ENCODE measurements around the gene TMEM163.
A peak's percentile ranks its signal among the peaks of the same experiment; 100 is the strongest.
"Not testable (repeated sequence)": the region's sequence is repeated elsewhere in the genome, so short reads cannot be mapped to it uniquely, and the experiment has no call there.

TMEM163 gene

GRCh38 chr2:134663451-134664450, 55.0 kb downstream of the TMEM163 start:
- no peak for DNase-seq (ENCODE audit: low spot score)

GRCh38 chr2:134662751-134663150, 56.0 kb downstream of the TMEM163 start:
- no peak for DNase-seq (ENCODE audit: low spot score)

GRCh38 chr2:134660626-134661402, 58.0 kb downstream of the TMEM163 start:
- no peak for DNase-seq (ENCODE audit: low spot score)

GRCh38 chr2:134659724-134660123, 59.1 kb downstream of the TMEM163 start:
- no peak for DNase-seq (ENCODE audit: low spot score)

GRCh38 chr2:134657650-134658250, 61.0 kb downstream of the TMEM163 start:
- no peak for DNase-seq (ENCODE audit: low spot score)

GRCh38 chr2:134656391-134656790, 62.4 kb downstream of the TMEM163 start:
- not testable (repeated sequence) for DNase-seq (ENCODE audit: low spot score)

- DNase-seq (ENCODE audit: low spot score): no peak
Measured at GRCh38 chr2:134648586-134648985, 70.2 kb downstream of the TMEM163 start.

GRCh38 chr2:134647607-134648256, 71.1 kb downstream of the TMEM163 start:
- DNase-seq (ENCODE audit: low spot score): no peak

- no peak for DNase-seq (ENCODE audit: low spot score)
Measured at GRCh38 chr2:134642938-134643337, 75.9 kb downstream of the TMEM163 start.

GRCh38 chr2:134640494-134640893, 78.3 kb downstream of the TMEM163 start:
- DNase-seq (ENCODE audit: low spot score): no peak

GRCh38 chr2:134639265-134639664, 79.5 kb downstream of the TMEM163 start:
- no peak for DNase-seq (ENCODE audit: low spot score)

GRCh38 chr2:134636714-134637113, 82.1 kb downstream of the TMEM163 start:
- no peak for DNase-seq (ENCODE audit: low spot score)

GRCh38 chr2:134634054-134634753, 84.6 kb downstream of the TMEM163 start:
- peak; percentile 64 for DNase-seq (ENCODE audit: low spot score)

- peak; percentile 36 for DNase-seq (ENCODE audit: low spot score)
Measured at GRCh38 chr2:134630504-134631159, 88.2 kb downstream of the TMEM163 start.

- DNase-seq (ENCODE audit: low spot score): no peak
Measured at GRCh38 chr2:134628453-134628852, 90.3 kb downstream of the TMEM163 start.

- no peak for DNase-seq (ENCODE audit: low spot score)
Measured at GRCh38 chr2:134626781-134627180, 92.0 kb downstream of the TMEM163 start.

- DNase-seq (ENCODE audit: low spot score): no peak
Measured at GRCh38 chr2:134625311-134625710, 93.5 kb downstream of the TMEM163 start.

GRCh38 chr2:134623796-134624195, 95.0 kb downstream of the TMEM163 start:
- DNase-seq (ENCODE audit: low spot score): no peak

- no peak for DNase-seq (ENCODE audit: low spot score)
Measured at GRCh38 chr2:134623046-134623445, 95.8 kb downstream of the TMEM163 start.

GRCh38 chr2:134621939-134622705, 96.7 kb downstream of the TMEM163 start:
- no peak for DNase-seq (ENCODE audit: low spot score)

Measured in Ammon's horn (tissue), 1 donor.